ENCODE data around the gene USP46.

DNA sequence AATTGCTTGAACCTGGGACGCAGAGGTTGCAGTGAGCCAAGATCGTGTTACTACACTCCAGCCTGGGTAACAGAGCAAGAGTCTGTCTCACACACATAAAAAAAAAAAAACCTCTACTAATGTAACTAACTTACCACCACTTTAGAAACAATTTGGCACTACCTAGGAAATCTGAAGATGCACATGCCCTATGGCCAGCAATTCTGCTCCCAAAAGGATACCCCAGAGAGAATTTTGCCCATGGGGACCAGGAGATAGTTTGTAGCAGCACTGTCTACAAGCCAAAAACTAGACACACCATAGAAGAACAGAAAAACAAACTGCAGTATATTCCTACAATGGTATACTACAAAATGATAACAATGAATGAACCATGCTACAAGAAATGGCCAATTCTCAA is 37.5 kb downstream of the USP46 start:
- TF ChIP-seq, protein P1, sequence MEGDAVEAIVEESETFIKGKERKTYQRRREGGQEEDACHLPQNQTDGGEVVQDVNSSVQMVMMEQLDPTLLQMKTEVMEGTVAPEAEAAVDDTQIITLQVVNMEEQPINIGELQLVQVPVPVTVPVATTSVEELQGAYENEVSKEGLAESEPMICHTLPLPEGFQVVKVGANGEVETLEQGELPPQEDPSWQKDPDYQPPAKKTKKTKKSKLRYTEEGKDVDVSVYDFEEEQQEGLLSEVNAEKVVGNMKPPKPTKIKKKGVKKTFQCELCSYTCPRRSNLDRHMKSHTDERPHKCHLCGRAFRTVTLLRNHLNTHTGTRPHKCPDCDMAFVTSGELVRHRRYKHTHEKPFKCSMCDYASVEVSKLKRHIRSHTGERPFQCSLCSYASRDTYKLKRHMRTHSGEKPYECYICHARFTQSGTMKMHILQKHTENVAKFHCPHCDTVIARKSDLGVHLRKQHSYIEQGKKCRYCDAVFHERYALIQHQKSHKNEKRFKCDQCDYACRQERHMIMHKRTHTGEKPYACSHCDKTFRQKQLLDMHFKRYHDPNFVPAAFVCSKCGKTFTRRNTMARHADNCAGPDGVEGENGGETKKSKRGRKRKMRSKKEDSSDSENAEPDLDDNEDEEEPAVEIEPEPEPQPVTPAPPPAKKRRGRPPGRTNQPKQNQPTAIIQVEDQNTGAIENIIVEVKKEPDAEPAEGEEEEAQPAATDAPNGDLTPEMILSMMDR (conservative IDR thresholded peaks at IDR 0.05; ENCODE audit: low read depth, low read length), result no peak
- no peak for TF ChIP-seq EZH2 (IDR thresholded peaks at IDR 0.05; ENCODE audit: borderline replicate concordance, low read depth, low read length, poor library complexity, severe bottlenecking)
